ENCODE measurements around the gene MARCOL. TPM values are rescaled to one million over a fixed set of nuclear protein-coding genes. Genes with fewer than 3 reads are reported as not detected.

Gene MARCOL, protein sequence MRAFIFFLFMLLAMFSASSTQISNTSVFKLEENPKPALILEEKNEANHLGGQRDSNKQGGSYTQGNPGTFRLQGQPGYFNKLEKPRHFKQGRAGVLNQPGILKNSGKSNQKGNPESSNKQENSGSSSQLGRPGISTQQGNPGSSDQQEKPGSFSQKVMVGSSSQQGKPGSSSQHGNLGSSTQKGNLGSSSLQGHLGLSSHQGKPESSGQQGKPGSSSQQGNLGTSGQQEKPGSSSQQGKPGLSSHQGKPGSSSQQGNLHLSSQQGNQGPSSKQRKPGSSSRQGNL
- total RNA-seq (not detected), polyA plus RNA-seq (not detected)

DNA sequence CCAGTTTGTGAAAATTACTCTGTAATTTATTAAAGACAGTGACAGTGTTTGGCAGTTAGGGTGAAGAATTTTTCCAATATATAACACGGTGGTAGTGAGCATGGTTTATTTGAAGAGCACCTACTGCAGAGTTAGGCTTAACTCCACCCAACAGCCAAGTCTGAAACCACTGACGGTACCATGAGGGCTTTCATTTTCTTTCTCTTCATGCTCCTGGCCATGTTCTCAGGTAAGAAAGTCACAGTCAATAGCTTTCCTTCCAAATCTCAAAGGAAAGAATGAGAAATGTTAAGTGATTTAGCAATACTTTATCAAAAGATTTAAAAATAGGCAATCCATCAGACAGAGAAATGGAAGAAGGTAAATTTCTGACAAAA, at the start of gene MARCOL:
Gene MARCOL (plus strand): TSS at position 108 of the 377 bp plus-strand sequence. CDS start 73 bp downstream, at position 181.
- CTCF ChIA-PET (ENCODE audit: partially characterized antibody), result no interaction called here
- intact Hi-C loops (cut with micrococcal nuclease), result no loop called here

DNA sequence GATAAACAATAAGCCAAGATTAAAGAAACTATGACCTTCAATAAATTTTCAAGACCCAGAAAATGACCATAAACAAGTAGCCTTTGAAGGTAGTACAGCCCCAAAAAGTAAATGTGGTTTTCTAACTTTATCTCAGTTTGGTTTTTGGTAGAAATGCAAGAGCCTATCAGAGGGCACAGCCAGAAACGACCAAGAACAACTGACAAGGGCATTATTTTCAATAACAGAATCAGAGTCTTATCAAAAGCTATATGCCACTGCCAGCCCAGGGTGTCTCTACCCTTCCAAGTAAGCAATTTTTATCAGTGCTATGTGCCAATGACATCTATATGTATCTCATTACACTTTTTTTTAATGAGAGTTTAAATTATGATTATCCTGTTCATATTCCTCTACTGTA, 47.3 kb upstream of the MARCOL start:
- Histone ChIP-seq H3K27ac (ENCODE audit: low read depth, low read length) (no peak overlapping the region), H3K4me3 (ENCODE audit: low read length in 2 of 2) (no peak overlapping the region), H3K4me1 (ENCODE audit: insufficient read depth, low read length) (no peaks in the 10 kb centered on the region), H3K27me3 (ENCODE audit: insufficient read depth, low read length) (no peaks in the 10 kb centered on the region), H3K9me3 (ENCODE audit: control insufficient read depth in 1 of 2, low read length in 2 of 2) (no peaks in the 10 kb centered on the region), H3K36me3 (ENCODE audit: insufficient read depth, low read length) (no peaks in the 10 kb centered on the region)
- Mint-ChIP-seq H3K27me3 (peaks cover 0 to 7% of the 10 kb centered on the region in 2 donors), H3K27ac (no peak overlapping the region), H3K4me1 (no peaks in the 10 kb centered on the region), H3K36me3 (no peaks in the 10 kb centered on the region), H3K9me3 (no peaks in the 10 kb centered on the region), H3K4me3 (no peak overlapping the region)
- ChIA-PET CTCF (ENCODE audit: partially characterized antibody) (no interaction called here), POLR2A (ENCODE audit: partially characterized antibody) (no interaction called here)
- intact Hi-C loops (cut with micrococcal nuclease), result no loop called here
- no peak for DNase-seq

More for the DNA sequence above, at the start of gene MARCOL:
- Mint-ChIP-seq H3K36me3 (no peaks in the 10 kb centered on the region), H3K27ac (no peak within 1 kb of the TSS), H3K9me3 (peaks cover 0 to 2% (median 0%) of the 10 kb centered on the region in 8 donors), H3K27me3 (peaks cover 2% of the 10 kb centered on the region in 2 donors), H3K4me3 (no peak within 1 kb of the TSS), H3K4me1 (no peaks in the 10 kb centered on the region)
- Histone ChIP-seq H3K4me3 (ENCODE audit: low read length in 2 of 2) (no peak within 1 kb of the TSS), H3K9me3 (ENCODE audit: control insufficient read depth in 1 of 2, low read length in 2 of 2) (no peaks in the 10 kb centered on the region), H3K27me3 (ENCODE audit: insufficient read depth, low read length) (no peaks in the 10 kb centered on the region), H3K27ac (ENCODE audit: low read depth, low read length) (no peak within 1 kb of the TSS), H3K4me1 (ENCODE audit: insufficient read depth, low read length) (no peaks in the 10 kb centered on the region), H3K36me3 (ENCODE audit: insufficient read depth, low read length) (no peaks in the 10 kb centered on the region)
- POLR2A ChIA-PET (ENCODE audit: partially characterized antibody), result no interaction called here
- no peak for DNase-seq

DNA sequence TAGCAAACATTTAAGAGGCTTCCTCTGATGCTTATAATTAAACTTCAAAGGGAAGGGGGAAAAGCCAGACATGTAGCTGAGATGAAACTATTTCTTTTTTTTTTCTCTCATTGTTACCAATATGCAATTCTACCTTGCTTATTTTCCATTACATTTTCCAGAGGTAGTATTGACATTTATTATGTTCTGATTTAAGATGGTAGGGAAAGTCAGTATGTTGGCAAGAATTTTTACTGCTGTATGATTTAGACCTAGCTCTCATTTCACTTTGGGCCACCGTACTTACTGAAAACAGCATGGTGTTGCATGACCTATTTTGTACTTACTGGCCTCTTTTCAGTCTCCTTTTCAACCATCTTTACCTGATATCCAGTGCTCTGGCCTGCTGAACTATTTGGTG, 45.1 kb upstream of the MARCOL start:
- H3K27ac Mint-ChIP-seq, result no peak overlapping the region

DNA sequence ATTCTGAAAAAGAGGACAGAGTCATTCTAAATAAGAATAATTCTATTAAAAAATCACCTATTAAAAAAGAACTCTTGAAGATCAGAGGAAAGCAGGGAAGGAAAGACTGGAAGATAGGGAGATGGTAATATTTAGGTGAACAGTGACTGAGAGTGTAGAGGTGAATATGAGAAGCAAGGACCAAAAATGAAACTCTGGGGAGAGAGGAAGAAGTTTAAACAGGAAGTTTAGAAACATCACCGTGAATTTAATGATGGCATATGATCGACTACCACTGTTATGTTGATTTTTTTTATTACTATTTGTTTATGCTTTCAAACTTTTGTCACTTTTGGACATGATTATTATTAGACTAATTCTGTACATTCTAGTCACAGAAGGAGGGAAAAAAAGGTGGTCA, 37.2 kb upstream of the MARCOL start:
- H3K4me1 Mint-ChIP-seq, result peaks cover 0 to 4% (median 0%) of the 10 kb centered on the region in 4 donors
- CTCF ChIA-PET (ENCODE audit: partially characterized antibody), result no interaction called here
- no peaks in the 10 kb centered on the region for H3K9me3 Mint-ChIP-seq
- no peaks in the 10 kb centered on the region for H3K36me3 Mint-ChIP-seq
- peaks cover 0 to 6% of the 10 kb centered on the region in 2 donors for H3K27me3 Mint-ChIP-seq
- DNase-seq, result no peak
- no peaks in the 10 kb centered on the region for H3K36me3 ChIP-seq (ENCODE audit: insufficient read depth, low read length)
- H3K4me1 ChIP-seq (ENCODE audit: insufficient read depth, low read length), result no peaks in the 10 kb centered on the region
- no peak overlapping the region for H3K27ac Mint-ChIP-seq
- no peak overlapping the region for H3K4me3 Mint-ChIP-seq
- no peaks in the 10 kb centered on the region for H3K9me3 ChIP-seq (ENCODE audit: control insufficient read depth in 1 of 2, low read length in 2 of 2)
- no peaks in the 10 kb centered on the region for H3K27me3 ChIP-seq (ENCODE audit: insufficient read depth, low read length)
- H3K27ac ChIP-seq (ENCODE audit: low read depth, low read length), result no peak overlapping the region
- no peak overlapping the region for H3K4me3 ChIP-seq (ENCODE audit: low read length in 2 of 2)
- intact Hi-C loops (cut with micrococcal nuclease), result no loop called here
- POLR2A ChIA-PET (ENCODE audit: partially characterized antibody), result no interaction called here

More for the DNA sequence above, 45.1 kb upstream of the MARCOL start:
- H3K36me3 Mint-ChIP-seq, result no peaks in the 10 kb centered on the region
- ChIA-PET CTCF (ENCODE audit: partially characterized antibody) (no interaction called here), POLR2A (ENCODE audit: partially characterized antibody) (no interaction called here)
- Histone ChIP-seq H3K9me3 (ENCODE audit: control insufficient read depth in 1 of 2, low read length in 2 of 2) (no peaks in the 10 kb centered on the region), H3K4me3 (ENCODE audit: low read length in 2 of 2) (no peak overlapping the region), H3K27ac (ENCODE audit: low read depth, low read length) (no peak overlapping the region), H3K36me3 (ENCODE audit: insufficient read depth, low read length) (no peaks in the 10 kb centered on the region), H3K4me1 (ENCODE audit: insufficient read depth, low read length) (no peaks in the 10 kb centered on the region), H3K27me3 (ENCODE audit: insufficient read depth, low read length) (no peaks in the 10 kb centered on the region)
- no peaks in the 10 kb centered on the region for H3K4me1 Mint-ChIP-seq
- H3K27me3 Mint-ChIP-seq, result peaks cover 0 to 5% of the 10 kb centered on the region in 2 donors
- intact Hi-C loops (cut with micrococcal nuclease), result no loop called here
- no peaks in the 10 kb centered on the region for H3K9me3 Mint-ChIP-seq
- DNase-seq, result no peak
- no peak overlapping the region for H3K4me3 Mint-ChIP-seq

DNA sequence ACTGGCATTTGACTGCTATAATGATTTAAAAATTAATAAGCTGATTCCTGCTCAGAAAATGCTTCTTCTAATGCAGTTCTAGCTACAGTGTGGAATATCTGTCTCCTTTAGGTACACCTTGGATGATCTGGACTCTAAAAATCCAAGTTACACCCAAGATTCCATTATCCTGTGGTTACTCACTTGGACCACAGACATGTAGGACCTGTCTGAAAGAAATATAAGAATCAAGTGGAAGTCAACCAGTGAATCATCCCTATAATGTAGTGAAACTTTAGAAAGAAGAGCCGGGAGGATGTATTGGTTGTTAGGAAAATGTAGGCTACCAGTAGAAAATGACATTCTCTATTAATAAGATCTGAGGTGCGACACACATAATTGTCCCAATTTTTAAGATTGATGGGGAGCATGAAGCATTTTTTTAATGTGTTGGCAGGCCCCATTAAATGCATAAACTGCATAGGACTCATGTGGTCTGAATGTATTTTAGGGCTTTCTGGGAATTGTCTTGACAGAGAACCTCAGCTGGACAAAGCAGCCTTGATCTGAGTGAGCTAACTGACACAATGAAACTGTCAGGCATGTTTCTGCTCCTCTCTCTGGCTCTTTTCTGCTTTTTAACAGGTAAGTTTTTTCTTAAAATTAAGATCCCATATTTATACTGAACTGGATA, 35.7 kb upstream of the MARCOL start, which contains the start of gene SPINK6:
Gene SPINK6 (plus strand): TSS at position 512 of the 673 bp plus-strand sequence. CDS start 55 bp downstream, at position 567.
- CTCF ChIA-PET (ENCODE audit: partially characterized antibody), result no interaction called here
- no peak within 1 kb of the TSS for H3K4me3 ChIP-seq (ENCODE audit: low read length in 2 of 2)
- intact Hi-C loops (cut with micrococcal nuclease), result no loop called here

DNA sequence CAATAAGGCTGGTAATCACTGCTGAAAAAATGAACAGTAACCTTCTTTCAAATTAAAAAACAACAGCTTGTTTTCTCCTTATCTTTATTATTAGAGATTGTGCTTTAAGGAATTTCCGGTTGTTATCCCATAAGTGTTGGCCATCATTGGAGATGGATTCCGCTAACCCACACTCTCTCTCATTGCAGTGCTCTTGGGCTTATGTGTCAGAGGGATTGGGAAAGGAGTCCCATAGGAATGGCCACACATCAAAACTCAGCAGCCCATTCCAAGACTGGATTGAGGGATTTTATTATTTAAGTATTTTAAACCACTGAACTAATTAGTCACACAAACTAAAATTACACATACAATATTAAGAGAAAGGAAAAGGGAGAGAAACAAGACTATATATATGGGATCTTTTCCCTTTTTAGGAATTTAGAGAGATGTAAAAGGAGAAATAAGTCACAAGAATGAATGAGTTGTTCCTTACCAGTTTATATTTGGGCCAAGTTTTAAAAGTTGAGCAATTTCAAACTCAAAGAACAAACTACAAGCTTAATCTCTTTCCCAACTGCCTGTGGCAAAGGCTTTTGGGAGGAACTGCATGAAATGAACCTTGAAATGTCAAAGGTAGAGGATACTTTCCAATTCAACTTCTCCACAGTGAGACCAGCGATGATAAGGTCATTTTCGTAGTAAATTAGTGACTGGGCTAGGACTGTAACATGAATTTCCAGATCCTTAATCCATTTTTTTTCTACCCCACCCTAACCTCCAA, 33.1 kb upstream of the MARCOL start:
- H3K4me3 Mint-ChIP-seq, result no peak overlapping the region
- H3K27ac ChIP-seq (ENCODE audit: low read depth, low read length), result no peak overlapping the region
- peaks cover 0 to 3% of the 10 kb centered on the region in 2 donors for H3K27me3 Mint-ChIP-seq
- no peaks in the 10 kb centered on the region for H3K9me3 ChIP-seq (ENCODE audit: control insufficient read depth in 1 of 2, low read length in 2 of 2)
- intact Hi-C loops (cut with micrococcal nuclease), result no loop called here
- no peaks in the 10 kb centered on the region for H3K9me3 Mint-ChIP-seq
- ChIA-PET CTCF (ENCODE audit: partially characterized antibody) (no interaction called here), POLR2A (ENCODE audit: partially characterized antibody) (no interaction called here)
- H3K4me1 ChIP-seq (ENCODE audit: insufficient read depth, low read length), result no peaks in the 10 kb centered on the region
- H3K4me3 ChIP-seq (ENCODE audit: low read length in 2 of 2), result no peak overlapping the region
- peaks cover 0 to 4% (median 0%) of the 10 kb centered on the region in 4 donors for H3K4me1 Mint-ChIP-seq
- H3K36me3 ChIP-seq (ENCODE audit: insufficient read depth, low read length), result no peaks in the 10 kb centered on the region
- H3K36me3 Mint-ChIP-seq, result no peaks in the 10 kb centered on the region
- no peaks in the 10 kb centered on the region for H3K27me3 ChIP-seq (ENCODE audit: insufficient read depth, low read length)
- H3K27ac Mint-ChIP-seq, result no peak overlapping the region
- DNase-seq, result no peak

More for the DNA sequence above, 35.7 kb upstream of the MARCOL start, which contains the start of gene SPINK6:
- Mint-ChIP-seq H3K36me3 (no peaks in the 10 kb centered on the region), H3K9me3 (no peaks in the 10 kb centered on the region), H3K27me3 (peaks cover 0 to 6% of the 10 kb centered on the region in 2 donors), H3K27ac (no peak within 1 kb of the TSS), H3K4me3 (no peak within 1 kb of the TSS), H3K4me1 (peaks cover 0 to 4% (median 0%) of the 10 kb centered on the region in 4 donors)
- POLR2A ChIA-PET (ENCODE audit: partially characterized antibody), result no interaction called here
- Histone ChIP-seq H3K27ac (ENCODE audit: low read depth, low read length) (no peak within 1 kb of the TSS), H3K27me3 (ENCODE audit: insufficient read depth, low read length) (no peaks in the 10 kb centered on the region), H3K36me3 (ENCODE audit: insufficient read depth, low read length) (no peaks in the 10 kb centered on the region), H3K9me3 (ENCODE audit: control insufficient read depth in 1 of 2, low read length in 2 of 2) (no peaks in the 10 kb centered on the region), H3K4me1 (ENCODE audit: insufficient read depth, low read length) (no peaks in the 10 kb centered on the region)
- DNase-seq, result no peak

DNA sequence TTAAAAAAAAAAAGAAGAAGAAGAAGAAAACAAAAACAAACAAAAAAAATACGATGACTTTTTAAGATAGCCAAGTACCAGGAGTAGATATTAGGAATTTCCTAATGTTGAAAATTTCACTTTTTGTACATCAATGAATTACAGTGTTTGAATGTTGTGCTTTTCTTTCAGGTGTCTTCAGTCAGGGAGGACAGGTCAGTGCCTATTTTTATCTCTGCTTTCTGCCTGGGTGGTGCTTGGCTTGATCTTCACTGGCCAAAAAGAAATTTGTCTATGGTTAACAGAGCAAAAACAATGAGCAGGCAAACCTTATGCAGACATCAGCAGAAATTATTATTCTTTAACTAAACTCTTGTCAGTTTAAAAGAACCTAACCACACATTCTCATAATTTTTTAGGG, 32.5 kb upstream of the MARCOL start:
- Histone ChIP-seq H3K4me1 (ENCODE audit: insufficient read depth, low read length) (no peaks in the 10 kb centered on the region), H3K36me3 (ENCODE audit: insufficient read depth, low read length) (no peaks in the 10 kb centered on the region), H3K27me3 (ENCODE audit: insufficient read depth, low read length) (no peaks in the 10 kb centered on the region), H3K4me3 (ENCODE audit: low read length in 2 of 2) (no peak overlapping the region), H3K27ac (ENCODE audit: low read depth, low read length) (no peak overlapping the region), H3K9me3 (ENCODE audit: control insufficient read depth in 1 of 2, low read length in 2 of 2) (no peaks in the 10 kb centered on the region)
- Mint-ChIP-seq H3K36me3 (no peaks in the 10 kb centered on the region), H3K4me3 (no peak overlapping the region), H3K4me1 (peaks cover 0 to 4% (median 0%) of the 10 kb centered on the region in 4 donors), H3K27me3 (peaks cover 0 to 3% of the 10 kb centered on the region in 2 donors), H3K27ac (no peak overlapping the region), H3K9me3 (no peaks in the 10 kb centered on the region)
- DNase-seq, result no peak
- ChIA-PET CTCF (ENCODE audit: partially characterized antibody) (no interaction called here), POLR2A (ENCODE audit: partially characterized antibody) (no interaction called here)
- intact Hi-C loops (cut with micrococcal nuclease), result no loop called here

All from CD4-positive, alpha-beta memory T cell (primary cell).